Heart left ventricle (tissue), 16 donors: ENCODE measurements around the gene MEIOC. TPM values are rescaled to one million over a fixed set of nuclear protein-coding genes. Genes with fewer than 3 reads are reported as not detected.
A peak's percentile ranks its signal among the peaks of the same experiment; 100 is the strongest.

Source experiments
- ATAC-seq, 4 donors: fragments of 200-7000 bp; cut with Tn5 transposase; one replicate each; pipeline ENCODE4 v1.9.1; 2020 to 2022; ENCODE audit warnings: moderate library complexity in 4 of 4, mild to moderate bottlenecking in 3 of 4, moderate number of reproducible peaks in 1 of 4
- DNase-seq, 5 donors: peaks; one replicate each; pipeline ENCODE4 v3.0.0-alpha.2; 2020
- H3K27ac ChIP-seq, 12 donors: fragments of 200-600 bp; sonication (generic) in 4 of 12; one replicate each; pipeline versions ENCODE4 v1.5.0 to v1.8.0; 2016 to 2022; ENCODE audit warnings: mild to moderate bottlenecking in 2 of 12
- H3K27me3 ChIP-seq, 9 donors: fragments of 200-600 bp; sonication (generic) in 2 of 9; one replicate each; pipeline versions ENCODE4 v1.5.1 to v1.8.0; 2016 to 2022; ENCODE audit warnings: mild to moderate bottlenecking in 3 of 9
- H3K36me3 ChIP-seq, 9 donors: fragments of 200-600 bp; sonication (generic) in 2 of 9; one replicate each; pipeline versions ENCODE4 v1.5.0 to v1.8.0; 2018 to 2022; ENCODE audit warnings: mild to moderate bottlenecking in 2 of 9
- H3K4me1 ChIP-seq, 12 donors: fragments of 200-600 bp; sonication (generic) in 4 of 12; one replicate each; pipeline versions ENCODE4 v1.5.0 to v1.8.0; 2016 to 2022; ENCODE audit warnings: mild to moderate bottlenecking in 3 of 12
- H3K4me3 ChIP-seq, 12 donors: fragments of 200-600 bp; sonication (generic) in 4 of 12; one replicate each; pipeline versions ENCODE4 v1.5.0 to v1.8.0; 2017 to 2022; ENCODE audit warnings: mild to moderate bottlenecking in 9 of 12, moderate library complexity in 4 of 12
- H3K9me3 ChIP-seq, 12 donors: fragments of 200-600 bp; sonication (generic) in 4 of 12; one replicate each; pipeline versions ENCODE4 v1.5.0 to v1.8.0; 2016 to 2022; ENCODE audit warnings: mild to moderate bottlenecking in 1 of 12
- POLR2A ChIP-seq, 2 donors: fragments of 450-650 bp; IDR thresholded peaks; one replicate each; pipeline ENCODE4 v1.6.1; 2017; ENCODE audit warnings: antibody characterized with exemption in 2 of 2, mild to moderate bottlenecking in 2 of 2, moderate library complexity in 2 of 2
- WGBS, 4 donors: extraction: QIAGEN DNeasy Blood & Tissue Kit in 2 of 4; methylation state at CpG; one replicate each; pipeline versions ENCODE4 v1.1.5 to v1.1.7; 2013 to 2018; 5-methylcytosine and 5-hydroxymethylcytosine counted together
- intact Hi-C, 10 donors: fragments of 100-400 bp; cut with DNase I; formaldehyde crosslinking; loops; one replicate each; pipeline versions ENCODE4 v1.11.1 to v1.14.2; 2022
- polyA plus RNA-seq, 2 donors: library from polyadenylated mRNA; stranded (reverse); fragments of 200-250 nt; gene quantifications; one replicate each; pipeline ENCODE4 v1.2.3, GENCODE V29; 2013
- total RNA-seq, 9 donors: library from RNA; depleted of rRNA in 2 of 9; stranded (reverse); fragments of >200 nt in 2 of 9; fragmentation: NEBNext Ultra II Directional in 3 of 9; extraction: Animal tissue kit (Norgen Biotek cat#: 25700) in 3 of 9; gene quantifications; one replicate each; pipeline versions ENCODE4 v1.1.0 to v1.2.4, GENCODE V29; 2016 to 2023
- TF ChIP-seq, protein P1 (sequence below), 12 donors: fragments of 200-600 bp; sonication (generic) in 4 of 12; IDR thresholded peaks; one replicate each; pipeline versions ENCODE4 v1.5.0 to v1.8.0; 2018 to 2022; ENCODE audit warnings: antibody characterized with exemption in 12 of 12, mild to moderate bottlenecking in 5 of 12
- donor health status: ischemic (EF 13 %, LVEDD 7.1; RV severe dilation, severe dysfunction).
- donor health status: healthy with polysubstance abuse.
- donor health status: DM: no; HTN: yes; CAD: no.
- donor health status: DM: no; HTN: no; CAD: no.
- donor health status: ischemic (EF 25% LVEDD 6.9; RV normal size, moderate dysfunction).
- donor health status: ischemic (EF 25% LVEDD 5.7; RV mildly dilated, moderate dysfunction).
- donor health status: healthy.
- donor health status: DM: yes; HTN: yes; CAD: no.
- donor health status: ischemic (EF 35%, LVEDD 5.7; RV mildly dilated, moderate dysfunction).
- donor health status: nonischemic (EF 11% LVEDD 7.7; RV severe dilation, severe dysfunction).
- donor health status: DM: yes; HTN: yes; CAD: no.
- donor health status: PGD.
- donor health status: ischemic (EF 29% LVEDD 5.4; RV normal size, mild dysfunction).
- donor health status: nonischemic (EF 23%, LVEDD 6.1; RV moderate dilation, normal function).

The MEIOC gene
- total and polyA plus RNA-seq, 11 donors = 0.03 TPM; not detected in 10

DNA sequence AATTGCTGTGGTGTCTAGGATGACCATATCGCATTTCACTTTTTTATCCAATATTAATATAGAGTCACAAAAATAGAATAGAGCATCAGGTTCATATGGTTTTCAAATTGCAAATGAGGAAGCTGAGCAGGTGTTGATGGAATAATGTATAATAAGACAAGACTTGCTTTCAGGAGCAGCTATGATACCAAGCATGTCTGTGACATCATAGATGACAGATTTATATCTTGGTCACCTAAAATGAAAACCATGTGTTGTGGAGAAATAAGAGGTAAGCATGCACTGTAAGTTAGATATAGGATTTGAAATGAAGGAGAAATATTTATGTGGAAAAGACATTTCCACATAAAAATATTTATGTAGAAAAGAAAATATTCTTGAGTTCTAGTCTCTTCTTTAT is 8.6 kb downstream of the MEIOC start:
- no peak for TF ChIP-seq POLR2A (IDR thresholded peaks at IDR 0.05)
- TF ChIP-seq, protein P1, sequence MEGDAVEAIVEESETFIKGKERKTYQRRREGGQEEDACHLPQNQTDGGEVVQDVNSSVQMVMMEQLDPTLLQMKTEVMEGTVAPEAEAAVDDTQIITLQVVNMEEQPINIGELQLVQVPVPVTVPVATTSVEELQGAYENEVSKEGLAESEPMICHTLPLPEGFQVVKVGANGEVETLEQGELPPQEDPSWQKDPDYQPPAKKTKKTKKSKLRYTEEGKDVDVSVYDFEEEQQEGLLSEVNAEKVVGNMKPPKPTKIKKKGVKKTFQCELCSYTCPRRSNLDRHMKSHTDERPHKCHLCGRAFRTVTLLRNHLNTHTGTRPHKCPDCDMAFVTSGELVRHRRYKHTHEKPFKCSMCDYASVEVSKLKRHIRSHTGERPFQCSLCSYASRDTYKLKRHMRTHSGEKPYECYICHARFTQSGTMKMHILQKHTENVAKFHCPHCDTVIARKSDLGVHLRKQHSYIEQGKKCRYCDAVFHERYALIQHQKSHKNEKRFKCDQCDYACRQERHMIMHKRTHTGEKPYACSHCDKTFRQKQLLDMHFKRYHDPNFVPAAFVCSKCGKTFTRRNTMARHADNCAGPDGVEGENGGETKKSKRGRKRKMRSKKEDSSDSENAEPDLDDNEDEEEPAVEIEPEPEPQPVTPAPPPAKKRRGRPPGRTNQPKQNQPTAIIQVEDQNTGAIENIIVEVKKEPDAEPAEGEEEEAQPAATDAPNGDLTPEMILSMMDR (IDR thresholded peaks at IDR 0.05) = no peak
- no peaks in the 10 kb centered on the region for H3K36me3 ChIP-seq
- H3K4me1 ChIP-seq = no peaks in the 10 kb centered on the region
- DNase-seq (no peak), ATAC-seq (no peak)
- intact Hi-C loops = no loop called here
- no peak overlapping the region for H3K27ac ChIP-seq
- no peak overlapping the region for H3K4me3 ChIP-seq
- H3K27me3 ChIP-seq = peaks cover 0 to 3% (median 0%) of the 10 kb centered on the region in 9 donors
- no peaks in the 10 kb centered on the region for H3K9me3 ChIP-seq
- WGBS, 4 donors = 95 to 98% (median 96%) methylated on average over 1 of the region's 1 CpG

DNA sequence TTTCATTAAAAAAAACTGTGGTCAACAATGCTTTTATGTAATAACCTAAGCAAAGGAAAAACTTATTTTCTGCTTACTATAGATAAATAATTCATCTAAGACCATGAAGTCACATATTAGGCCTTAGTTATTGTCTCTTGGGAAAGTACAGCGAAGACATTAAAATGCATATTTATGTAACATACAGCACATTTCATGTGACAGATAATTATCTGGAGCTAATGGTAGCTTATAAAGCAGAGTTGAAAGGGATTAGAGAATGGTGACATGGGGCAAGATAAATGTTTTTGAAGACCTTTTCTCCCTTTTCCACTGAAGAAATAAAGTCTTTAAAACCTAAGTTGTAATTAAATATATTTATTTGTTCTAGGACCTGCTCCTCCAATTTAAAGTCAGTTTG is 9.7 kb downstream of the MEIOC start:
- intact Hi-C loops = no loop called here
- no peak overlapping the region for H3K27ac ChIP-seq
- 89 to 97% (median 93%) methylated on average over 1 of the region's 1 CpG for WGBS, 4 donors
- no peaks in the 10 kb centered on the region for H3K9me3 ChIP-seq
- ATAC-seq (no peak), DNase-seq (no peak)
- peaks cover 0 to 3% (median 0%) of the 10 kb centered on the region in 9 donors for H3K27me3 ChIP-seq
- H3K4me1 ChIP-seq = no peaks in the 10 kb centered on the region
- TF ChIP-seq POLR2A (IDR thresholded peaks at IDR 0.05) = no peak
- TF ChIP-seq, protein P1 (IDR thresholded peaks at IDR 0.05) = no peak
- H3K36me3 ChIP-seq = no peaks in the 10 kb centered on the region
- no peak overlapping the region for H3K4me3 ChIP-seq

DNA sequence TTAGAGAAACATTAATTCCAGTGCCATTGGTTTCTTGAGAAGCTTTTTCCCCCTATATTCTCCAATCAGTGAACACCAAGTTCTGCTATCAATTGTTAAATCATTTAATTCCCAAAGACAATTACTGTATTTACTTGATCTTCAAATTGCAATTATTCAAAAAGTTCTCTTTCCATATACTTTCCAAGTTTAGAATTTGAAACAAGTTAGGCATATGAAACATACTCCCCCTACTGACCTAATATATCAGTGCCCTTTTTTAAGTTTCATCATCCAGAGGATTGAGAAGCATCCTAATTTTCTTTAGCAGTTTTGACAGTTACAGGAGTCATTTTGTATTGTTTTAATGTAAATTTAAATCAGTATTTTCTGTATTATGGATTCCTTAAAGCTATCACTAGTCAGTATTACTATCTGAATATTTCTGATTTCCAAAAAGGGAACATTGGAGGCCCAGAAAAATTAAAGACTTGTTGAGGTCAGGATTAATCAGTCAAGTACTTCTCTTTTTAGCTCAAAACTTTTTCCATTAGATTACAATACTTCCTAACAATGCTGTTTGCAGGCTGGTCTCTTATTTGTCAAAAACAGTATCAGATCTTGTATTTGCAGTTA is 16.3 kb downstream of the MEIOC start:
- no peaks in the 10 kb centered on the region for H3K27me3 ChIP-seq
- peaks cover 0 to 10% (median 1%) of the 10 kb centered on the region in 9 donors for H3K36me3 ChIP-seq
- H3K4me3 ChIP-seq = no peak overlapping the region
- ATAC-seq = no peak
- H3K9me3 ChIP-seq = no peaks in the 10 kb centered on the region
- DNase-seq = no peak
- TF ChIP-seq POLR2A (IDR thresholded peaks at IDR 0.05) = no peak
- TF ChIP-seq, protein P1 (IDR thresholded peaks at IDR 0.05) = peak; percentile 11 to 63 (median 51)
- H3K4me1 ChIP-seq = no peaks in the 10 kb centered on the region
- no peak overlapping the region for H3K27ac ChIP-seq
- intact Hi-C loops = loop anchor here in 1 of 10 donors (2.0 kb wide), 1 partner anchor 140 kb away; no protein-coding TSS in a partner anchor

DNA sequence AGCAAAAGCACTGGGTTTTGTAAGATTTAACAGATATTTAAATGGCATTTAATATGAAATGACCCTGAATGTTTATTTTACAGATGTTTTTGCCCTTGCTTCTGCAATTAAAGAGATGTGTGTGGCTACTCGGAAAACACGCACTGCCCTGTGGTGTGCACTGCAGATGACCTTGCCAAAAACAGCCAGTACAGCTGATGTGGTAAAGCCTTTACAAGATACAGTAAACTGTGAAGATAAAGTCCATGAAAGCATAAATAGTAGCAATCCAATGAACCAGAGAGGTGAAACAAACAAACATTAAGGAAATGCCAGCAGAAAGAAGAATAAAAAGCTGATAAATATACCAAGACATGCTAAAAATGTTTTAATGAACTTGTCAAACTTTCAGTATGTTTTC is 17.6 kb downstream of the MEIOC start:
- DNase-seq = no peak
- H3K27ac ChIP-seq = no peak overlapping the region
- H3K9me3 ChIP-seq = no peaks in the 10 kb centered on the region
- no peak for TF ChIP-seq POLR2A (IDR thresholded peaks at IDR 0.05)
- TF ChIP-seq, protein P1 (IDR thresholded peaks at IDR 0.05) = no peak
- H3K36me3 ChIP-seq = peaks cover 0 to 24% (median 13%) of the 10 kb centered on the region in 9 donors
- 57 to 84% (median 70%) methylated on average over 2 of the region's 2 CpGs for WGBS, 4 donors
- no peak overlapping the region for H3K4me3 ChIP-seq
- ATAC-seq = no peak
- H3K4me1 ChIP-seq = no peaks in the 10 kb centered on the region
- intact Hi-C loops = loop anchor here in 1 of 10 donors (2.0 kb wide), 1 partner anchor 141 kb away; no protein-coding TSS in a partner anchor
- no peaks in the 10 kb centered on the region for H3K27me3 ChIP-seq
